Activated B cell treated with CpG ODN at 0.5 μM for 24 hours (primary cell): Measurements from ENCODE around the gene VARS1. TPM values are rescaled to one million over a fixed set of nuclear protein-coding genes. Genes with fewer than 3 reads are reported as not detected.
"Not testable (repeated sequence)": the region's sequence is repeated elsewhere in the genome, so short reads cannot be mapped to it uniquely, and the experiment has no call there.

Experiments
- ATAC-seq: fragments of 200-7000 bp; cut with Tn5 transposase; one replicate; pipeline ENCODE4 v1.10.0; 2021; ENCODE audit warnings: low read depth, mild to moderate bottlenecking, moderate library complexity
- CTCF ChIA-PET: fragments of 350-600 bp; sonication (Branson Sonifier 250); formaldehyde crosslinking; loops from one replicate; lab custom pipeline; 2021; ENCODE audit warnings: antibody characterized with exemption; lab: Charles Lee
- POLR2A ChIA-PET: fragments of 350-600 bp; sonication (Branson Sonifier 250); formaldehyde crosslinking; loops from one replicate; lab custom pipeline; 2021; ENCODE audit warnings: antibody characterized with exemption; lab: Charles Lee
- DNase-seq: peaks from one replicate; pipeline ENCODE4 v3.0.0; 2022
- H3K27ac Mint-ChIP-seq: one replicate; pipeline ENCODE4 v1.8.0; 2020; ENCODE audit warnings: mixed read lengths
- H3K27me3 Mint-ChIP-seq: one replicate; pipeline ENCODE4 v1.8.0; 2021; ENCODE audit warnings: mixed read lengths
- H3K36me3 Mint-ChIP-seq: one replicate; pipeline ENCODE4 v1.8.0; 2021; ENCODE audit warnings: low read depth, mixed read lengths
- H3K4me1 Mint-ChIP-seq: one replicate; pipeline ENCODE4 v1.8.0; 2021; ENCODE audit warnings: mixed read lengths
- H3K4me3 Mint-ChIP-seq: one replicate; pipeline ENCODE4 v1.8.0; 2020; ENCODE audit warnings: mild to moderate bottlenecking, mixed read lengths
- H3K9me3 Mint-ChIP-seq: one replicate; pipeline ENCODE4 v1.8.0; 2020; ENCODE audit warnings: mixed read lengths
- CTCF ChIP-seq: fragments of 200-600 bp; IDR thresholded peaks from one replicate; pipeline ENCODE4 v1.8.0; 2022; ENCODE audit warnings: antibody characterized with exemption, mild to moderate bottlenecking
- intact Hi-C: fragments of 100-400 bp; cut with micrococcal nuclease; formaldehyde crosslinking; loops from one replicate; pipeline ENCODE4 v1.15.1; 2024
- total RNA-seq: library from RNA; stranded (reverse); gene quantifications from 2 replicates; pipeline ENCODE4 v1.2.3, GENCODE V29; 2022

VARS1 gene
- total RNA-seq, 1 donor from 2014 or later, result 140 TPM

- peaks cover 44% of the 10 kb centered on the region for H3K4me1 Mint-ChIP-seq
- no peak for TF ChIP-seq CTCF
- no peaks in the 10 kb centered on the region for H3K9me3 Mint-ChIP-seq
- H3K27ac Mint-ChIP-seq, result peak overlapping the region; percentile 99
- intact Hi-C loops, result loop anchor here (1.0 to 2.0 kb wide), 2 partner anchors 124 to 174 kb away; partner anchors contain the start of genes ABHD16A and BAG6
- CTCF ChIA-PET, result interaction anchor here (0.7 to 2.0 kb wide), 5 partner anchors 97 to 274 kb away, joined by 3 to 12 read pairs (median 3); partner anchors contain the start of genes DDAH2 and LY6G5C
- H3K4me3 Mint-ChIP-seq, result peak overlapping the region; percentile 91
- ATAC-seq (peak; percentile 10), DNase-seq (no peak)
- H3K36me3 Mint-ChIP-seq, result no peaks in the 10 kb centered on the region
- H3K27me3 Mint-ChIP-seq, result no peaks in the 10 kb centered on the region
- POLR2A ChIA-PET, result interaction anchor here (0.6 to 2.9 kb wide), 21 partner anchors 9 to 285 kb away, joined by 3 to 20 read pairs (median 6); partner anchors contain the start of genes ABHD16A, BAG6, CLIC1 and DDX39B
These were observed 31.3 kb upstream of the VARS1 start for GRCh38 chr6:31826793-31827285.

GRCh38 chr6:31825553-31825952 lies 30.0 kb upstream of the VARS1 start:
- POLR2A ChIA-PET, result interaction anchor here (2.9 kb wide), 1 partner anchor 122 kb away, joined by 6 read pairs; the partner anchor contains the start of gene ABHD16A
- DNase-seq, result no peak
- intact Hi-C loops, result no loop called here
- ATAC-seq, result no peak
- H3K36me3 Mint-ChIP-seq, result no peaks in the 10 kb centered on the region
- CTCF ChIA-PET, result no interaction called here
- H3K4me3 Mint-ChIP-seq, result no peak overlapping the region
- TF ChIP-seq CTCF, result no peak
- no peaks in the 10 kb centered on the region for H3K27me3 Mint-ChIP-seq
- H3K27ac Mint-ChIP-seq, result peak overlapping the region; percentile 99
- H3K9me3 Mint-ChIP-seq, result no peaks in the 10 kb centered on the region
- peaks cover 44% of the 10 kb centered on the region for H3K4me1 Mint-ChIP-seq

GRCh38 chr6:31823592-31824196 lies 28.1 kb upstream of the VARS1 start:
- H3K27me3 Mint-ChIP-seq, CTCF ChIA-PET, H3K9me3 Mint-ChIP-seq, DNase-seq, ATAC-seq, H3K4me3 Mint-ChIP-seq, H3K36me3 Mint-ChIP-seq, H3K27ac Mint-ChIP-seq, intact Hi-C loops: not testable (repeated sequence)
- POLR2A ChIA-PET, result interaction anchor here (0.9 to 1.9 kb wide), 4 partner anchors 9 to 171 kb away, joined by 3 to 8 read pairs (median 4); partner anchors contain the start of genes BAG6 and VARS1
- peaks cover 36% of the 10 kb centered on the region for H3K4me1 Mint-ChIP-seq

- no peaks in the 10 kb centered on the region for H3K27me3 Mint-ChIP-seq
- peaks cover 45% of the 10 kb centered on the region for H3K4me1 Mint-ChIP-seq
- DNase-seq (no peak), ATAC-seq (peak; percentile 57)
- ChIA-PET POLR2A (interaction anchor here (0.7 to 1.9 kb wide), 8 partner anchors 11 to 170 kb away, joined by 3 to 8 read pairs (median 3); partner anchors contain the start of genes ABHD16A, BAG6, DDAH2 and LSM2), CTCF (no interaction called here)
- peak overlapping the region; percentile 97 for H3K27ac Mint-ChIP-seq
- H3K36me3 Mint-ChIP-seq, result no peaks in the 10 kb centered on the region
- no peak for TF ChIP-seq CTCF
- intact Hi-C loops, result loop anchor here (1.0 kb wide), 1 partner anchor 16 kb away; the partner anchor contains the start of gene LSM2
- no peaks in the 10 kb centered on the region for H3K9me3 Mint-ChIP-seq
- H3K4me3 Mint-ChIP-seq, result peak overlapping the region; percentile 92
These were observed 26.7 kb upstream of the VARS1 start for GRCh38 chr6:31822036-31822821.

- TF ChIP-seq CTCF, result no peak
- Mint-ChIP-seq H3K9me3 (no peaks in the 10 kb centered on the region), H3K4me1 (peaks cover 37% of the 10 kb centered on the region), H3K27ac (peak overlapping the region; percentile 97), H3K27me3 (no peaks in the 10 kb centered on the region), H3K4me3 (peak overlapping the region; percentile 92), H3K36me3 (no peaks in the 10 kb centered on the region)
- DNase-seq (no peak), ATAC-seq (peak; percentile 43)
- CTCF ChIA-PET, result no interaction called here
- intact Hi-C loops, result loop anchor here (1.0 kb wide), 1 partner anchor 15 kb away; the partner anchor contains the start of gene LSM2
- POLR2A ChIA-PET, result interaction anchor here (0.5 to 1.9 kb wide), 13 partner anchors 9 to 169 kb away, joined by 3 to 12 read pairs (median 3); partner anchors contain the start of genes ABHD16A, BAG6, DDAH2 and GPANK1
These were observed 25.9 kb upstream of the VARS1 start for GRCh38 chr6:31821301-31822035.

GRCh38 chr6:31820399-31820798 lies 24.8 kb upstream of the VARS1 start:
- POLR2A ChIA-PET, result interaction anchor here (0.6 to 1.6 kb wide), 3 partner anchors 14 to 97 kb away, joined by 3 to 8 read pairs (median 4); partner anchors contain the start of genes LSM2 and MPIG6B
- H3K4me3 Mint-ChIP-seq, result not testable (repeated sequence)

More at GRCh38 chr6:31820399-31820798, 24.8 kb upstream of the VARS1 start:
- H3K9me3 Mint-ChIP-seq, H3K36me3 Mint-ChIP-seq, DNase-seq, CTCF ChIA-PET, H3K27ac Mint-ChIP-seq, ATAC-seq, H3K27me3 Mint-ChIP-seq, intact Hi-C loops: not testable (repeated sequence)
- H3K4me1 Mint-ChIP-seq, result peaks cover 35% of the 10 kb centered on the region
